Endothelial cell of umbilical vein (primary cell): Measurements from ENCODE around the gene IBA57. TPM values are rescaled to one million over a fixed set of nuclear protein-coding genes. Genes with fewer than 3 reads are reported as not detected.
A peak's percentile ranks its signal among the peaks of the same experiment; 100 is the strongest.

Experiments used
- BruUV-seq: library from RNA; stranded (reverse); fragments of 400-500 nt; replicated peaks from 2 replicates; lab custom pipeline; 2021; lab: Mats Ljungman, UMichigan
- CTCF ChIA-PET: fragments of 300-600, 350-600 bp; sonication (Branson Sonifier 250); formaldehyde crosslinking; loops from one replicate; lab custom pipeline; 2021; ENCODE audit warnings: antibody characterized with exemption, inconsistent platforms; lab: Charles Lee
- POLR2A ChIA-PET: fragments of 300-600, 350-600 bp; sonication (Branson Sonifier 250); formaldehyde crosslinking; loops from one replicate; lab custom pipeline; 2021; ENCODE audit warnings: antibody characterized with exemption, inconsistent platforms; lab: Charles Lee
- DNase-seq: peaks from one replicate; pipeline ENCODE4 v3.0.0-alpha.2; 2011; ENCODE audit warnings: low read depth, low spot score
- FAIRE-seq: peaks from 2 replicates; lab custom pipeline; 2011; peaks lifted over from hg19 to GRCh38; lab: Jason Lieb, UNC
- H2AFZ ChIP-seq: 2 replicates; pipeline ENCODE4 v1.6.0; 2012; ENCODE audit warnings: low read depth, low read length, control low read depth, inconsistent platforms
- H3K27ac ChIP-seq: 2 replicates; pipeline ENCODE4 v1.5.1; 2011; ENCODE audit warnings: low read depth, mild to moderate bottlenecking, control low read depth, low read length, moderate library complexity; ENCODE audit not compliant: insufficient read depth
- H3K27me3 ChIP-seq, 2 experiments: 2 replicates each; pipeline versions ENCODE4 v1.6.0 to v1.6.1; 2011; ENCODE audit warnings: low read length in 2 of 2, mixed read lengths in 1 of 2; ENCODE audit not compliant: control insufficient read depth in 2 of 2, insufficient read depth in 2 of 2
- H3K36me3 ChIP-seq, 2 experiments: 2 replicates in 1 of 2; 3 replicates in 1 of 2; pipeline ENCODE4 v1.5.1; 2011; ENCODE audit warnings: low read length in 2 of 2, mild to moderate bottlenecking in 1 of 2, moderate library complexity in 1 of 2; ENCODE audit not compliant: control insufficient read depth in 2 of 2, insufficient read depth in 2 of 2; ENCODE audit errors: extremely low read depth in 1 of 2
- H3K4me1 ChIP-seq: 3 replicates; pipeline ENCODE4 v1.5.1; 2011; ENCODE audit warnings: mild to moderate bottlenecking, low read length; ENCODE audit not compliant: control insufficient read depth, insufficient read depth; ENCODE audit errors: extremely low read depth
- H3K4me2 ChIP-seq: 2 replicates; pipeline ENCODE4 v1.6.1; 2011; ENCODE audit warnings: low read length, control low read depth, mixed read lengths; ENCODE audit not compliant: insufficient read depth
- H3K4me3 ChIP-seq, 3 experiments: fragments of 200-600 bp in 1 of 3; sonication (generic), shearing (Covaris generic) in 1 of 3; replicated peaks in 1 of 3; 2 replicates each; pipeline ENCODE4 v1.5.1; 2011 to 2016; ENCODE audit warnings: control low read depth in 3 of 3, low read length in 3 of 3, mild to moderate bottlenecking in 2 of 3, inconsistent platforms in 1 of 3, low read depth in 1 of 3, moderate library complexity in 1 of 3; ENCODE audit not compliant: insufficient read depth in 1 of 3
- H3K79me2 ChIP-seq: 2 replicates; pipeline ENCODE4 v1.6.0; 2012; ENCODE audit warnings: low read length, inconsistent platforms; ENCODE audit not compliant: control insufficient read depth, insufficient read depth
- H3K9ac ChIP-seq: replicated peaks from 2 replicates; pipeline ENCODE3; 2011; ENCODE audit warnings: low read length, control low read depth; ENCODE audit not compliant: insufficient read depth; ENCODE audit errors: extremely low read depth
- H3K9me1 ChIP-seq: replicated peaks from 3 replicates; pipeline ENCODE4 v1.6.0; 2011; ENCODE audit warnings: mild to moderate bottlenecking, low read length; ENCODE audit not compliant: control insufficient read depth, insufficient read depth; ENCODE audit errors: extremely low read depth
- H3K9me3 ChIP-seq: replicated peaks from 2 replicates; pipeline ENCODE4 v1.5.1; 2012; ENCODE audit warnings: low read length, inconsistent platforms; ENCODE audit not compliant: control insufficient read depth, insufficient read depth
- H4K20me1 ChIP-seq: replicated peaks from 2 replicates; pipeline ENCODE3; 2011; ENCODE audit warnings: mild to moderate bottlenecking, low read length; ENCODE audit not compliant: control insufficient read depth, insufficient read depth; ENCODE audit errors: extremely low read depth
- CTCF ChIP-seq, 2 donors: IDR thresholded peaks; 1 replicate in 1 of 2; 2 replicates in 1 of 2; pipeline ENCODE4 v1.5.1; 2011; ENCODE audit warnings: low read length in 2 of 2, mild to moderate bottlenecking in 2 of 2, moderate library complexity in 2 of 2, control low read depth in 1 of 2, inconsistent platforms in 1 of 2, low read depth in 1 of 2; ENCODE audit not compliant: insufficient read depth in 1 of 2; ENCODE audit errors: extremely low read depth in 1 of 2
- EZH2 ChIP-seq: IDR thresholded peaks from 2 replicates; pipeline ENCODE4 v1.6.1; 2012; ENCODE audit warnings: borderline replicate concordance, low read depth, mild to moderate bottlenecking, moderate library complexity, low read length, inconsistent platforms; ENCODE audit not compliant: severe bottlenecking
- FOS ChIP-seq: IDR thresholded peaks from 2 replicates; pipeline ENCODE4 v1.6.1; 2011; ENCODE audit warnings: mild to moderate bottlenecking, low read length, moderate library complexity, borderline replicate concordance; ENCODE audit not compliant: insufficient read depth
- GATA2 ChIP-seq: IDR thresholded peaks from 2 replicates; pipeline ENCODE4 v1.7.0; 2011; ENCODE audit warnings: low read depth, mild to moderate bottlenecking, moderate library complexity, mixed read lengths, low read length; ENCODE audit not compliant: insufficient read length, insufficient read depth
- JUN ChIP-seq: IDR thresholded peaks from 2 replicates; pipeline ENCODE4 v1.6.1; 2011; ENCODE audit warnings: borderline replicate concordance, low read depth; ENCODE audit not compliant: insufficient read length, insufficient read depth
- MAX ChIP-seq: IDR thresholded peaks from 2 replicates; pipeline ENCODE4 v1.6.1; 2011; ENCODE audit not compliant: insufficient read depth, insufficient read length
- MYC ChIP-seq: IDR thresholded peaks from one replicate; pipeline ENCODE4 v1.6.1; 2011; ENCODE audit warnings: mild to moderate bottlenecking, low read depth, low read length
- POLR2A ChIP-seq: IDR thresholded peaks from 2 replicates; pipeline ENCODE4 v1.6.1; 2012; ENCODE audit warnings: low read depth, mild to moderate bottlenecking, control low read depth, low read length
- POLR2AphosphoS5 ChIP-seq: IDR thresholded peaks from 2 replicates; pipeline ENCODE4 v1.6.1; 2012; ENCODE audit warnings: low read depth, mild to moderate bottlenecking, control low read depth, low read length, moderate library complexity; ENCODE audit not compliant: insufficient read depth
- dilution Hi-C: fragments of 300-500 bp; cut with MboI; formaldehyde crosslinking; loops from one replicate; pipeline ENCODE4 v1.15.0; 2019; ENCODE audit warnings: low sequenced_read_pairs; ENCODE audit not compliant: extremely low pct_ligation_motif_present
- intact Hi-C: fragments of 100-400 bp; cut with micrococcal nuclease; formaldehyde crosslinking; loops from one replicate; pipeline ENCODE4 v1.10.0; 2022
- polyA plus RNA-seq, 4 experiments: library from polyadenylated mRNA; depleted of rRNA in 3 of 4; stranded (reverse) in 3 of 4; unstranded in 1 of 4; fragments of >200 nt; gene quantifications; 2 replicates each; pipeline versions ENCODE4 v1.2.1 to v1.2.3, GENCODE V29; 2011 to 2012; ENCODE audit warnings: missing spikeins in 1 of 4
- total RNA-seq: library from RNA; stranded (reverse); gene quantifications from 2 replicates; pipeline ENCODE4 v1.2.3, GENCODE V29; 2021

IBA57 gene
- total and polyA plus RNA-seq, 2 donors (not counting 3 experiments of a cell fraction or from before 2014, with no cell fraction given), result 3.4 to 7.7 TPM

DNA sequence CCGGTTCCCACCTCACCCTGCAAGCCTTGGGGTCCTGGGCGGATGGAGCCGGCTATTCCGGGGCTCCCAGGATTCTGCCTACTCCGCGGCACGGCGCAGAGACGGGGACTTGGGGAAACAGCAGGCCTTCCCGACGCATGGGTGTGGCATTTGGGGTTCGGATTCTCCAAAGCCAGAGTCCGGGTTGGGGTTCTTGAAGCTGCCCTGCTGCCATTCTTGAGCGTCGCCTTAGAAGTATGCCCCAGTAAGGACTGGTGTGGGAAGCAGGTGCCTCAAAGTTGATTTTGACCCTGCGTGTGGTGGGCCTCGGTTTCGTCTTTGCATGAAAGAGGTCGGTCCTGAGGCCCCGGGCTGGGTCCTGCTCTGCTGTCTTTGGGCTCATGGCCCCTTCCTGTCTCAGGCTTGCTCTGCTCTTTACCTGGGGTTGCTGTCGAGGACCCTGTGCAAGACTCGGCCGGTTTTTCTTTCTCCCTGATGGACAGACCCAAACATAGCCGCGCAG lies 24.8 kb upstream of the IBA57 start:
- no peak for FAIRE-seq
- CTCF ChIA-PET, result interaction anchor here (0.6 to 3.5 kb wide), 5 partner anchors 10 to 141 kb away, joined by 4 to 12 read pairs (median 7); partner anchors contain the start of gene IBA57
- H2AFZ ChIP-seq, result no peak overlapping the region

More for the DNA sequence above, 24.8 kb upstream of the IBA57 start:
- Histone ChIP-seq H3K4me1 (peaks cover 18% of the 10 kb centered on the region), H4K20me1 (no peaks in the 10 kb centered on the region), H3K9me1 (no peaks in the 10 kb centered on the region), H3K9me3 (no peaks in the 10 kb centered on the region), H3K4me3 (peak overlapping the region; percentile 53 to 77 (median 65)), H3K27me3 (peaks cover 12 to 16% of the 10 kb centered on the region in 2 experiments), H3K9ac (peak overlapping the region; percentile 86), H3K36me3 (peaks cover 0 to 3% of the 10 kb centered on the region in 2 experiments), H3K79me2 (peaks cover 53% of the 10 kb centered on the region), H3K27ac (peak overlapping the region; percentile 82), H3K4me2 (peak overlapping the region; percentile 93)
- intact Hi-C loops, result loop anchor here (1.0 to 2.0 kb wide), 8 partner anchors 8 to 318 kb away; partner anchors contain the start of genes ARF1, IBA57, MRPL55 and TRIM11
- no TSS peak for BruUV-seq
- no peak for DNase-seq
- dilution Hi-C loops, result no loop called here
- POLR2A ChIA-PET, result interaction anchor here (0.7 to 0.9 kb wide), 4 partner anchors 8 to 266 kb away, joined by 3 to 5 read pairs (median 4); partner anchors contain the start of genes IBA57 and TRIM11
- no peak for TF ChIP-seq JUN
- no peak for TF ChIP-seq POLR2A
- TF ChIP-seq FOS, result no peak
- no peak for TF ChIP-seq POLR2AphosphoS5
- TF ChIP-seq EZH2, result no peak
- no peak for TF ChIP-seq MYC
- TF ChIP-seq GATA2, result no peak
- no peak for TF ChIP-seq CTCF (IDR thresholded peaks at IDR 0.05; ENCODE audit: extremely low read depth in 1 of 2, insufficient read depth in 1 of 2, low read depth in 1 of 2, low read length in 2 of 2)
- no peak for TF ChIP-seq MAX
